ENCODE measurements around the gene SLC39A13.

DNA sequence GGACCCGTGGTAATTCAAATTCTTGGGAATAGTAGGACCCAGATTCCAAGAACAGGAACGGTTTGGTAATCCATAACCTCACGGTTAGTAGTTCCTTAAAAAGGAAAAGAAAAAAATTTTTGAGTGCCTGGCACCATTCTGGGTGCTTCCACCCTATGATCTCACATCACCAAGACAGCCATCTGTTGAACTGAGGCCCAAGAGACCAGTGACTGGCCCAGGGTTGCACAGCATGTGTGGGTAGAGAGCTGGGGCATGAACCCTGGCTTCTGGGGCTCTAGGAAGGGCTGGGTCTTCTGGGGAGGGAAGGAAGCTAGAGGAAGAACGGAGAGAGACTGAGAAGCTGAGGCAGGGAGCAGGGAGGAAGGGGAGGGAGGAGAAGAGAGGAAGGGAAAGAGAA, 25.3 kb upstream of the SLC39A13 start:
- no peak for TF ChIP-seq EZH2 (IDR thresholded peaks at IDR 0.05; ENCODE audit: insufficient read depth, poor library complexity, severe bottlenecking)
- TF ChIP-seq EZH2phosphoT487 (IDR thresholded peaks at IDR 0.05; ENCODE audit: insufficient read depth, low read depth), result no peak

Data from GM23248 (cell line).